CD4-positive, alpha-beta T cell treated with Interleukin-12 subunit alpha and Interleukin-12 subunit beta, for 1 hour (primary cell): ENCODE data around the gene MEIOSIN.
"Not testable (repeated sequence)": the region's sequence is repeated elsewhere in the genome, so short reads cannot be mapped to it uniquely, and the experiment has no call there.

Experiments
- DNase-seq: peaks from one replicate; pipeline ENCODE4 v3.0.0-alpha.2; 2020

Gene MEIOSIN

GRCh38 chr19:45733160-45733810 lies at the start of gene MEIOSIN:
MEIOSIN (plus strand) TSS chr19:45733439; CDS start chr19:45735377, 1,938 bp downstream.
- no peak for DNase-seq

DNA sequence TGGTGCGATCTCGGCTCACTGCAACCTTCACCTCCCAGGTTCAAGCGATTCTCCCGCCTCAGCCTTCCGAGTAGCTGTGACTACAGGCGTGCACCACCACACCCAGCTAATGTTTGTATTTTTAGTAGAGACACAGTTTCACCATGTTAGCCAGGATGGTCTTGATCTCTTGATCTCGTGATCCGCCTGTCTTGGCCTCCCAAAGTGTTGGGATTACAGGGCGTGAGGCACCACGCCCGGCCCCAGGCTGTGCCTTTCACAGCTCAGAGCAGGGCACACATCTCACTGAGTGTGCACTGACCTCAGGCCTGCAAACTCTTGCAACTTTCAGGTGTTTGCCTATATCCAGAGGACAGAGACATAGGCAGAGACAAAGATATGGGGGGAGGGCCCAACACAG lies 48.2 kb upstream of the MEIOSIN start:
- DNase-seq = not testable (repeated sequence)

GRCh38 chr19:45687599-45687998 lies 45.6 kb upstream of the MEIOSIN start:
- no peak for DNase-seq

- peak; percentile 93 for DNase-seq
These were observed 41.6 kb upstream of the MEIOSIN start, which contains the start of gene SNRPD2 for GRCh38 chr19:45691516-45692186. SNRPD2 (minus strand) TSS chr19:45691953; CDS start chr19:45691888, 65 bp downstream.

GRCh38 chr19:45692187-45693105 lies 40.8 kb upstream of the MEIOSIN start, which contains the start of gene QPCTL:
QPCTL (plus strand) TSS chr19:45692666; CDS start chr19:45692704, 38 bp downstream.
- peak; percentile 98 for DNase-seq

- peak; percentile 72 for DNase-seq
These were observed 40.0 kb upstream of the MEIOSIN start for GRCh38 chr19:45693106-45693788.

DNA sequence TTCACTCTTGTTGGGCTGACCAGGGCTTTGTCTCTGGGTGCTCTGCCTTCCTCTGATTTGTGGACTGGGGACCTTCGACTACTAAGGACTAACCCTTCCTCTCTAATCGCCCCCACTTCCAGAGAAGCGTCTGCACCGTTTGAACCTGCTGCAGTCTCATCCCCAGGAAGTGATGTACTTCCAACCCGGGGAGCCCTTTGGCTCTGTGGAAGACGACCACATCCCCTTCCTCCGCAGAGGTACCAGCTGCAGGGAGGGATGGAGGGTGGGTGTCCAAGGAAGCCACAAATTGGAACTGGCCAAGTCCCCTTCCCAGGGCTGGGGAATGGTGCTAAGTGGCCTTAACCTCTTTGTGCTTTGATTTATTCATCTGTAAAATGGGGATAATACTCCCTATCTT lies 31.6 kb upstream of the MEIOSIN start:
- no peak for DNase-seq

GRCh38 chr19:45705115-45705514 lies 28.1 kb upstream of the MEIOSIN start:
- no peak for DNase-seq

GRCh38 chr19:45705710-45706415 lies 27.4 kb upstream of the MEIOSIN start:
- no peak for DNase-seq

DNA sequence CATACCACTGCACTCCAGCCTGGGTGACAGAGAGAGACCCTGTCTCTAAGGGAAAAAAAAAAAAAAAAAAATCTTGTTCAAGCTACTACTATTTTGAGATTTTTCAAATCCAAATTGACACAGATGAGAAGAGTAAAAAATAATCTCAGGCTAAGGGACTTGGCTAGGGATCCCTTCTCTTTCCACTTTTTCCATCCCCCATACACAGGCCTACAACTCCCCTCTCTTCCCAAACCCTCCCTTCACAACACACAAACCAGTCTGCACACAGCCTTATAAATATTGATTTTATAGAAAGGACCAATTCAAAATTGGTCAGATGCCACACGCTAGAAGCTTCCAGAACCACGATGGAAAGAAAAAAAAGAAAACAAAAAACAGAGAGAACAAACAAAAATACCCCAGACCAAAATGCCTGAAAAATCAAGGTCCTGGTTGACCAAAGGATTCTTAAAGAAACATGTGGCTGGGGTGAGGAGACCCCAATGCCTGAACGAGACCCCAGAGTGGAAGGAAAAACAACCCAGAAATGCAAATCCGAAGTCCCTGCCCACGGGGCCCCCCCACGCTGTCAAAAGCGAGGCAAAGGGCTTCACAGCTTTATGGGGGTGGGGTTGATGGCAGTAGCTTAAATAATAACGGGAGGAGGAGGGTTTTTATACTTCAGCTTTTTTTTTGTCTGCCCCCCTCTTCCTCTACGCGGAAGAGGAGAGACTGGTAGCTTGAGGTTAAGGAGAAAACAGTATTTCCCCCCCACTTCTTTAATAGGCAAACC lies 22.7 kb upstream of the MEIOSIN start:
- no peak for DNase-seq

- DNase-seq = no peak
These were observed 21.2 kb upstream of the MEIOSIN start for GRCh38 chr19:45711851-45712698.

DNA sequence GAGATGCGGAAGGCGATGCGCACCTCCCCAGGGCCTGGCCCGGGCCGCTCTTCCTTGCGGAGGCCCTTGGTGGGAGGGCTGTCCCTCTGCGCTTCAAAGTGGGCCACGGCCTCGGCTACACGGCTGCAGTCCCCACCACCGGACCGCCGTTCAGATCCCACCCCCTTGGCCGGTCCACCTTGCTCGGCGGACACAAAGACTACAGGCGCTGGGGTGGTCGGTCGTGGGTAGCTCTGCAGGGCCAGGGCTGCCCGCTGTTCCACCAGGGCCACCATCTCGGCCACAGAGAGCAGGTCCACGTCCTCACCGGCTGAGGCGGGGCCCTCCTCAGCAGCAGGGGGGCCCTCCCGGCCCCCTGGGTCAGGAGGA lies 20.6 kb upstream of the MEIOSIN start:
- no peak for DNase-seq

GRCh38 chr19:45713141-45713540 lies 20.1 kb upstream of the MEIOSIN start:
- no peak for DNase-seq

DNA sequence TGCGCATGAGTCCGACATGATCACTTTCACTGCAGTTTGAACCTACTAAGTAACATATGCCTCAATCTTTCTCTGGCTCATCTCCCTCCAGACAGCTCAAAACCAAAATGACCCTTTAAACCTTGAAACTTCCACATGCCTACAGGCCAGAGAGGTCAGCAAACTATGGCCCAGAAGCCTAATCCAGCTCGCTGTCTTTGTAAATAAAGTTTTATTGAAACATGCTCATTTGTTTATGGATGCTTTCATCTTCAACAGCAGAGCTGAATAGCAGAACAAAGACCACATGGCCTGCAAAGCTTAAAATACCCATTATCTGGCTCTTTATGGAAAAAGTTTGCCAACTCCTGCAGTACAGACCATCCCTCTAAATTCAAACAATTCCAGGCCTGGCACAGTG lies 18.1 kb upstream of the MEIOSIN start:
- no peak for DNase-seq

DNA sequence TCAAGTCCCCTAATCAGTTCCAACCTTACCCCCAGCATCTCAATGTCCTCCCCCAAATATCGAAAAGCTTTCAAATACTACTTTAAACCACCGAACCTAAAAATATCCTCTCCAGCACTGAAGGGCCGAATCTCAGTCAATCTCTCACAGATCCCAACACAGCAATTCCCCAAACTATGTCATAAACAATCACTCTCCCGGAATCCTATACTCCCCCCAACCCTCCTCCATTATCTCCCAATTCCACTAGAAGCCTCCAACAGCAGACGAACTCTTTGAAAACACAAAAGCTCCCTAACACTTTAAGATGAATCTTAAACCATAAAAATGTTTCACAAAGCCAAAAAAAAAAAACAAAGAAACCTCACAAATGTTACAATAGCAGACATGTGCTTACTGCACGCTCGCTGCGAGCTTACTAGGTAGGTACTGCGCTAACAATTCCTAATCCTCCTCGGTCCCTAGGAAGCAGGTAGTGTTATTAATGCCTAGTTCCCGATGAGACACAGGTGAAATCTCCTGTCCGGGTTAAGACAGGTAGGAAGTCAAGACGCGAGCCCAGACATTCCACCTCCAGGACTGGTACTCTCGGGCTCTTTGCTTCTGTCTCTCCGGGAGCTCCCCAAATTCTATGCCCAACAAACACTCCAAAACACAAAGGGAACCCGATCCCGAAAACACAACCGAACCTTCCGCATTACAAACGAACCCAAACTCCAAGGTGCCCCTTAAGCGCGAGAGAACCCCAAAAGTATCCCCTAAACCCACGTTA lies 16.7 kb upstream of the MEIOSIN start:
- peak; percentile 23 for DNase-seq

GRCh38 chr19:45717131-45717982 lies 15.9 kb upstream of the MEIOSIN start:
- DNase-seq = peak; percentile 99

DNA sequence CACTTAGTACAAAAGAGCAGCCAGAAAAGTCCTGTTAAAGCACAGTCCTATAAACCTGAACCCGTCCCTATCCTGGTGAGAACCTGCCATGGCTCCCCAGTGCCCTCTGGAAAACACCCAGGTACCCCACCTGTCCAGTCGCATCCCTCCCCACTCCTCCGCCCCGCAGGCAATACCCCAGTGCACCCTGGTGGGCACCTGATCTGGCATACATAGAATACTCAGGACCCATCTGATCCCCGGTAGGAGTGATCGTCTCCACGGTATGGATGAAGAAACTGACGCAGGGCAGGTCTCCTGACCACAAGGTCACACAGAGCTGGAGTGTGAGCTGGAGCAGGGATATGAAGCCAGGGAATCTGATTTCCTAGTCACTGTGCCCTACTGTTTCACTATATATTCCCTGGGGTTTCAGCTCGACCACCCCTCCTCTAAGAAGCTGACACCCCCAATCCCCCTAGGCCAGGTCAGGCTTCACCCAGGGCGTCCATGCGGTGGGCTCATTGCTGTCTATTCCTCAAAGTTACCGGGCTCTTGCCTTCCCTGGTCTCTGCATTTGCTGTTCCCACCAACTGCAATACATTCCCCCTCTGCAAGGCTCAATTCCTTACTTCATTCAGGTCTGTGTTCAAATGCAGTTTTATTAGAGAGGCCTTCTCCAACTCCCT lies 15.1 kb upstream of the MEIOSIN start:
- DNase-seq = peak; percentile 13

GRCh38 chr19:45720065-45720464 lies 13.2 kb upstream of the MEIOSIN start:
- DNase-seq = not testable (repeated sequence)
